Activated CD4-positive, alpha-beta T cell treated with anti-CD3 and anti-CD28 coated beads, Interleukin-2, Interleukin-6, amounts not matched to agents 100 ng/mL and 50 ng/mL, durations not matched to agents 16 hours and 8 hours (primary cell): ENCODE data around the gene CAVIN1.
"Not testable (repeated sequence)": the region's sequence is repeated elsewhere in the genome, so short reads cannot be mapped to it uniquely, and the experiment has no call there.

Experiments
- DNase-seq: peaks from one replicate; pipeline ENCODE4 v3.0.0-alpha.2; 2020

Gene CAVIN1

DNA sequence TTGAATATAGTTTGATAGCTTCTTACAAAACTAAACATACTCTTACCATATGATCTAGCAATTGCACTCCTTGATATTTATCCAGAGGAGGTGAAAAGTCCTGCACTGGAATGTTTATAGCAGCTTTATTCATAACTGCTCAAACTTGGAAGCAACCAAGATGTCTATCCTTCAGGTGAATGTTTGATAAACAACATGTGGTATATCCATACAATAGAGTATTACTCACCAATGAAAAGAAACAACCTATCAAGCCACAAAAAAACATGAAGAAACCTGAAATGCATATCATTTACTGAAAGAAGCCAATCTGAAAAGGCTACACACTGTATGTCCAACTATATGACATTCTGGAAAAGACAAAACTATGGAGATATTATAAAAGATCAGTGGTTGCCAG is 50.9 kb downstream of the CAVIN1 start:
- no peak for DNase-seq

DNA sequence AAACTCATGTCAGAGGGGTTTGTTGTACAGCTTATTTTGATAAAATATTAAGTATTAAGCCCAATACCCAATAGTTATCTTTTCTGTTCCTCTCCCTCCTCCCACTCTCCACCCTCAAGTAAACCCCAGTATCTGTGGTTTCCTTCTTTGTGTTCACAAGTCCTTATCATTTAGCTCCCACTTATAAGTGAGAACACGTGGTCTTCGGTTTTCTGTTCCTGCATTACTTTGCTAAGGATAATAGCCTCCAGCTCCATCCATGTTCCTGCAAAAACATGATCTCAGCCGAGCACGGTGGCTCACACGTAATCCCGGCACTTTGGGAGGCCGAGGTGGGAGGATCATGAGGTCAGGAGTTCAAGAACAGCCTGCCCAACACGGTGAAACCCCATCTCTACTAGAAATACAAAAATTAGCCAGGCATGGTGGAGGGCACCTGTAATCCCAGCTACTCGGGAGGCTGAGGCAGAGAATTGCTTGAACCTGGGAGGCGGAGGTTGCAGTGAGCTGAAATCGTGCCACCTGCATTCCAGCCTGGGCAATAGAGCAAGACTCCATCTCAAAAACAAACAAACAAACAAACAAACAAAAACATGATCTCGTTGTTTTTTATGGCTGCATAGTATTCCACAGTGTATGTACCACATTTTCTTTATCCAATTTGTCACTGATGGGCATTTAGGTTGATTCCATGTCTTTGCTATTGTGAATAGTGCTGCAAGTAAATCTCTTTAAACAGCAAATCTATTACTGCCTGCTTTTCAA is 54.1 kb downstream of the CAVIN1 start:
- not testable (repeated sequence) for DNase-seq

DNA sequence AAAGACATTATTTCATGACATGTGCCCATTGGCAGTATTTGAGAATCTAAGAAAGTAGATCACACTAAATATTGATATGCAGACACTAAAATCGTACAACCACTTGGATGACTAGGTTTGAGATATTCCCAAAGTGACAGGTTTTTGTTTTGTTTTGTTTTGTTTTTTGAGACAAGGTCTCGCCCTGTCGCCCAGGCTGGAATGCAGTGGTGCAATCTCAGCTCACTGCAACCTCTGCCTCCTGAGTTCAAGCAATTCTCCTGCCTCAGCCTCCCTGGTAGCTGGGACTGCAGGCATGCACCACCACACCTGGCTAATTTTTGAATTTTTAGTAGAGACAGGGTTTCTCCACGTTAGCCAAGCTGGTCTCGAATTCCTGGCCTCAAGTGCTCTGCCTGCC is 54.7 kb downstream of the CAVIN1 start:
- DNase-seq, result not testable (repeated sequence)

DNA sequence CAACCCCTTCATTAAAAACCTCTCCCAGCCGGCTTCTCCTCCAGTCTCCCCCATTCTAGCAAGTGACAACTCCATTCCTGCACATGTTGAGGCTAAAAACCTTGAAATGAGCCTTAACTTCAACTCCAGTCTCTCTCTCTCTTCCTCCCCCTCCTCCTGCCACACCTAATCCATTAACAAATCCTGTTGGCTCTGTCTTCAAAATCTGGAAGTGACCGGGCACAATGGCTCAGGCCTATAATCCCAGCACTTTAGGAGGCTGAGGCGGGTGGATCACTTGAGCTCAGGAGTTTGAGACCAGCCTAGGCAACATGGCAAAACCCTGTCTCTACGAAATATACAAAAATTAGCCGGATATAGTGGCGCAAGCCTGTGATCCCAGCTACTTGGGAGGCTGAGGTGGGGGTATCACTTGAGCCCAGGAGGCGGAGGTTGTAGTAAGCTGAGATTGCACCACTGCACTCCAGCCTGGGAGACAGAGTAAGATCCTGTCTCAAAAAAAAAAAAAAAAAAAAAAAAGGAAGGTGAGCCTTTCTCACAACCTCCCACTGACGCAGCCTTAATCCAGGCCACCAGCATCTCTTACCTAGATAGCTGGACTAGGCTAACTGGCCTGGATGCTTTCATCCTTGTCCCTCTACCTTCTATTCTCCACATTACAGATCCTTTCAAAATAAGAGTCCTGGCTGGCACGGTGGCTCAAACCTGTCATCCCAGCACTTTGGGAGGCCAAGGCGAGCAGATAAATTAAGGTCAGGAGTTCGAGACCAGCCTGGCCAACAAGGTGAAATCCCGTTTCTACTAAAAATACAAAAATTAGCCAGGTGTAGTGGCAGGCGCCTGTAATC is 56.7 kb downstream of the CAVIN1 start:
- DNase-seq, result not testable (repeated sequence)

DNA sequence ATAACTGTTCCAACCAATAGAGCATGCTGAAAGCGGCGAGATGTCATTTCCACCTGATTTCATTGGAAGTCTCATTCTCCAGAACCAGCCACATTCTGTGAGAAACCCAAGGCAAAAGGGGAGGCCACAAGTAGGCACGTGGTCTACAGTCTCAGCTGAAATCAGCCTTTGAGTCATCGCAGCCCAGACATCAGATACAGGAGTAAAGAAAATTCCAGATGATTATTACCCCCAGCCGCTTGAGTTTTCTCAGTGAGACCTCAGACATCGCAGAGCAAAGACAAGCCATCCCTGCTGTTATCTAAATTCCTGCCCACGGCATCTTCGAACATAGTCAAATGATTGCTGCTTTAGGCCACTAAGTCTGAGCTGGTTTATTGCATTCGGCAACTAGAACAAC is 57.9 kb downstream of the CAVIN1 start:
- peak; percentile 30 for DNase-seq

DNA sequence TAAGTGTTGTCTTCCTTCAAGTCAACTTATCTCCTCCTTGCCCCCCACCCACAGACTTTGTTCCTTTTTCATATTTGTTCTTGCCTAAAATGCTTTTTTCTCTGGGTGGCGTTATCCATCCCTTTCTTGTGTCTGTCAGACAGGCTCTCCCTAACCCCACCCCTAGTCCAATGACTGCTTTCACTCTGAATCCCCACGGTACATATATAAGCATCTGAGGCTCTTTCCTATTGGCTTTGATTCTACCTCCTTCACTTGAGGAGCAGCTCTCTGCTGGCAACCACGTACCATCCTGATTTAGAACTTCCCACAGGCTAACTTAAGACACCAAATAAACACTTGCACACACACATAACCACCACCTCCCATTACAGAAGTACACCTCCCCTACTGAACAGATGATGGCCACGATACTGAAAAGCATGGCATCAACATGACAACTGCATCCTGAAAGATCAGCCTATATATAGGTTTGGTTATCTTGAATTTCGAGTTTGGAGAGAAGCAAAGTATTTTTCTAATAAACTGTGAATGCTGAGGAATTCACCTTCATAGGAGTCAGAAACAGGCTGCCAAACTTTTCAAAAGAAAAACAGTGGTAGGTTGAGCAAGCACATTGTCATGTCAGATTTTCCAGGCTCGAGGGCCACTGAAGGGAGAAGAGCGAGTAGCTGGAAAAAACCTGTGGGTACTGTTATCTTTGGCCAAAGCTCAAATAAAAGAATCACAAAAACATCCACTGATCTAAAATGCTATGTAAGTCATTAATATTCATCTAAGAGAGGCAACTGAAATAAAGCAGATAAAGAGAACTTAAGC is 59.1 kb downstream of the CAVIN1 start:
- DNase-seq, result no peak

DNA sequence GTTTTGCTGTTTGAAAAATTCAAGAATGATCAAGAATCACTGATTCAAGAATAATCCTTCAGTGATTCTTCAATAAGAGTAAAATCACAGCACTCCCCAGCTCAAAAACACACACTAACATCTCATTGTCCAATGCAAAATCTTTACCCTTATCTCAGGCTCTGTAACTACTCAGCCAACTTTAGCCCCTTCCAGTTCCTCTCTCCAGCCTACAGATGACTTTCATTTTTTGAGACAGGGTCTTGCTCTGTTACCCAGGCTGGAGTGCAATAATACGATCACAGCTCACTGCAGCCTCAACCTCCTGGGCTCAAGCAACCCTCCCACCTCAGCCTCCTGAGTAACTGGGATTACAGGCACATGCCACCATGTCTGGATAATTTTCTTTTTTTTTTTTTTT is 59.8 kb downstream of the CAVIN1 start:
- DNase-seq, result no peak

DNA sequence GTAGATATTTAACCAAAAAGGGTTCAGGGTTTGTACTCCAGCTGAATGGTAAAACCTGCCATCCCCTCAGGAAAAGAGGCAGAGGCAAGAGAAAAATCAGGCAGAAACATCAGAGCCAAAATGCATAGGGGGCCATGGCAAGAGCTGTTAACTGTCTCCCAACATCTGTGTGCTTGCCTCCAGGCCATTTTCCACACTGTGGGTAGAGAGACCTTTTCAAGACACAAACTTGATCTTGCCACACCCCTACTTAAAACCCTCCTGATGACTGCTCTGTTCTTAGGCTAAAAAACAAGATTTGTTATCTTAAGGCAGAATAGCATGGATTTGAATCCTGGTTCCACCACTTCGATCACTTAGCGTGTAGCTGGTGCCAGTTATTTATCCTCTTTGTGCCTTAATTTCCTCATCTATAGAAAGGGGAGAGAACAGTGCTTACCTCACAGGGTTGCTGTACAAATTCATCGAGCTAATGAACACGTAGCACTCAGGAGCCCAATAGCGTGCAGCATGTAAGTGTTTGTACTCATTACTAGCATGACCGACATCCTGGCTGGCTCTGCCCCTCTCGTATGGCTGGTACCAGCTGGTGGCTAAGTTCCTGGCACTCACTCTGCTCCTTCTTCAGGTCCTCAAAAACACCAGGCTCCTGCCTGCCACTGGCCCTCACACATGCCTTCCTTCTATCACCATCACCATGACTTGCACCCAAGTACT is 60.7 kb downstream of the CAVIN1 start:
- no peak for DNase-seq

DNA sequence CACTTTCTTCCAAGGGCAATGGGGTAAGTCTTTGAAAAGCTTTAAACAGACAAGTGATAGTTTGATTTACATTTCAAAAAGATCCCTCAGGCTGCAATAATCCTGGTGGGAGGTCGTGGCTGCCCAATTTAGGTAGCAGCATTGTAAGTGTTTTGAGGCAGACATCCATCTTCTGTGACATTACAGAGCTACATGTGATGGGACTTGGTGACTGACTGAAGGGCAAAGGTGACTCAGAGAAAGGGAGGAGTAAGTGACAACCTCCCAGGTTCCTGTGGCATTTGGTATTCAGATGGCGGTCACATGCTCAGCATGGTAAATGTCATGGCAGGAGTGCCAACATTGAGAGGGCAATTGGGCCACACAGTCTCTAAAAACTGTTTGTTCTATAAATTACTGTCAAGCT is 61.3 kb downstream of the CAVIN1 start:
- DNase-seq, result peak; percentile 61

DNA sequence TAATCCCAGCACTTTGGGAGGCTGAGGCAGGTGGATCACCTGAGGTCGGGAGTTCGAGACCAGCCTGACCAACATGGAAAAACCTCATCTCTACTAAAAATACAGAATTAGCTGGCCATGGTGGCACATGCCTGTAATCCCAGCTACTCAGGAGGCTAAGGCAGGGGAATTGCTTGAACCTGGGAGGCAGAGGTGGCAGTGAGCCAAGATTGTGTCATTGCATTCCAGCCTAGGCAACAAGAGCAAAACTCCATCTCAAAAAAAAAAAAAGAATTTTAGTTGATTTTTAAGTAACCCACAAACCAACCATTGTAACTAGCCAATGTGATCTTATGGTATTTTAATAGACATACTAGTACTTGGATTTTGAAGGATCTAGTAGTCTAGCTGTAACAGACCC is 62.7 kb downstream of the CAVIN1 start:
- not testable (repeated sequence) for DNase-seq

DNA sequence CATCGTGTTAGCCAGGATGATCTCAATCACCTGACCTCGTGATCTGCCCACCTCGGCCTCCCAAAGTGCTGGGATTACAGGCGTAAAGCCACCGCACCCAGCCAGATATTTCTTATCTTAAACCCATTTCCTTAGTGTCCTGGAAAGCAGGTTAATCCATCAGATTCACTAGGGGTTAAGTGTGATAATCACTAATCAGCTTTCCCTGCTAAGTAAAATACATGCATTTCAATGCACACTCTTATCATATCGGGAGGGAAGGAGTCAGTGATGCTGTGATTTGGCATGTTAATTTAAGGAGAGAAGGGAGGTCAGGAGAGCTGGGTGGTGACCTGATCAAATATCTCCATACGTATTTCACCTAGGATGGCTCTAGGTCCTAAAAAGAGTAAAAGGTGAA is 63.9 kb downstream of the CAVIN1 start:
- DNase-seq, result no peak

DNA sequence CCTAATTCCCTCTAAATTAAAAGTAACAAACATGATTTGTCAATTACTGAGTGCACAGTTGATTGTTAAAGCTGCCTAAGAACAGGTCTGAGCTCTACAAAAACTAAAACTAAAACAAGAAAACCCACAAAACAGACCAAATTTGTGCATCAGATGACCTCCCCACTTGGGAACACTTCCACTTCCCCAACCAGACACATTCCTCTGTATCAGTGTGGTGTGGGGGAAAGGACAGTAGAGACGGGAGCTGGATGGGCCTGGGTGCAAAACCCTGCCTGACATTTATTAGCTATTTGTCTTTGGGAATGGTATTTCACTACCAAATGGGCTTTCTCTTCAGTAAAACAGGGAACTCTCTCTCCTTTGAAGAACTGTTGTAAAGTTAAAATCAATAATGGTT is 64.6 kb downstream of the CAVIN1 start:
- no peak for DNase-seq

DNA sequence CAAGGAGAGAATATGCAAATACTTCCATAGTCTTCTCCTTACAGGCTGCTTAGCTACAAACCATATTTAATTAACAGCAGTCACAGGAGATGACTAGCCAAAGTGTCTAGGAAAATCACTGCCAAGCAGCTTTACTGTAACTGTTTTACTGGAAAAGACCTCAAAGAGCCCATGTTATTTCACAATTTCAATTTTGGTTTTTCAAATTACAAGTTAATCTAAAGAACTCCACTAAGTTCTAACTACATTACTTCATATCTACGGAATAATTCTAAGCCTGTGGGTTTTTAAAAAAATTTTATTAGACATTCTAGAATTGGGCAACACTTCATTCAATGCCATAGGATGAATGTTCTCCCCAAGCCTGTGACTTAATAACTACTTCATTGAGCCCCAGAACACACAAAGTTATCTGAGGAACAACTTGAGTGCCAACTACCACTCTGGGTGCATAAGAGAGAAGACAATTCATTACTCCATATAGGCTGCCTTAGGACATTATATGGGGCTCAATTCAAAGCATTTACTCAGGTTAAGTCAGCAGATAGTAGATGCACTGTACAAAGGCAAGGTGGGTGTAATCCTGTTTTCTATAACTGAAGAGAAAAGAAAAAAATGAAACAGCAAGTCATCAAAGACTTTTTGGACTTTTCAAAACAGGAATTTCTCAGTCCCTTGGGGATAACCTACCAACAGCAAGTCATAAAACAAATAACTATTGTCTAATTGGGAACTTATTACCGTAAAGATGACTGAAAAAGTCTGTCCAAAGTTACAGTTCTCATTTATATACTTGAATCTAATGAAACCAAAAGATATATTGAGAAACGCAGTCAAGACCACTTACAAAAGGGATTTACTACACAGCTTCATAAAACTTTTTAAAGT is 67.9 kb downstream of the CAVIN1 start:
- no peak for DNase-seq
